B cell (primary cell): ENCODE data around the gene TJAP1. TPM values are rescaled to one million over a fixed set of nuclear protein-coding genes. Genes with fewer than 3 reads are reported as not detected.

Experiments
- ATAC-seq: fragments of 200-7000 bp; cut with Tn5 transposase; one replicate; pipeline ENCODE4 v1.10.0; 2021; ENCODE audit warnings: low read depth, mild to moderate bottlenecking, moderate number of reproducible peaks, moderate library complexity
- CTCF ChIA-PET: fragments of 350-600 bp; sonication (Branson Sonifier 250); formaldehyde crosslinking; loops from one replicate; lab custom pipeline; 2021; ENCODE audit warnings: antibody characterized with exemption, inconsistent platforms; lab: Charles Lee
- POLR2A ChIA-PET: fragments of 350-600 bp; sonication (Branson Sonifier 250); formaldehyde crosslinking; loops from one replicate; lab custom pipeline; 2021; ENCODE audit warnings: antibody characterized with exemption; lab: Charles Lee
- DNase-seq: peaks from one replicate; pipeline ENCODE4 v3.0.0; 2013
- H2AFZ ChIP-seq: 2 replicates; pipeline ENCODE4 v1.6.1; 2012; ENCODE audit warnings: mild to moderate bottlenecking, low read depth, low read length; ENCODE audit not compliant: insufficient read depth, poor library complexity, severe bottlenecking
- H3K27ac ChIP-seq, 2 donors: 1 replicate in 1 of 2; 2 replicates in 1 of 2; pipeline ENCODE4 v1.5.1; 2012 to 2013; ENCODE audit warnings: low read length in 2 of 2, mild to moderate bottlenecking in 2 of 2, moderate library complexity in 1 of 2
- H3K27me3 ChIP-seq, 4 experiments: fragments of 200-600 bp in 1 of 4; sonication (generic) in 1 of 4; replicated peaks in 1 of 4; 1 replicate in 2 of 4; 2 replicates in 2 of 4; pipeline versions ENCODE4 v1.6.1 to v1.7.0; 2013 to 2016; ENCODE audit warnings: low read length in 3 of 4, mild to moderate bottlenecking in 2 of 4, mixed read lengths in 1 of 4, moderate library complexity in 1 of 4; ENCODE audit not compliant: insufficient read depth in 4 of 4, control insufficient read depth in 3 of 4; ENCODE audit errors: control extremely low read depth in 1 of 4
- H3K36me3 ChIP-seq, 2 experiments: replicated peaks in 1 of 2; 1 replicate in 1 of 2; 2 replicates in 1 of 2; pipeline versions ENCODE4 v1.6.1 to v1.7.1; 2013; ENCODE audit warnings: low read length in 1 of 2; ENCODE audit not compliant: insufficient read depth in 2 of 2, control insufficient read depth in 1 of 2; ENCODE audit errors: control extremely low read depth in 1 of 2, extremely low read depth in 1 of 2
- H3K4me1 ChIP-seq, 2 donors: fragments of 200-600 bp in 1 of 2; sonication (generic) in 1 of 2; 1 replicate in 1 of 2; 2 replicates in 1 of 2; pipeline versions ENCODE4 v1.5.1 to v1.6.1; 2013 to 2017; ENCODE audit warnings: low read length in 2 of 2; ENCODE audit not compliant: control insufficient read depth in 2 of 2, insufficient read depth in 2 of 2
- H3K4me2 ChIP-seq: replicated peaks from 2 replicates; pipeline ENCODE3; 2012; ENCODE audit warnings: mild to moderate bottlenecking, low read depth, low read length; ENCODE audit not compliant: poor library complexity, severe bottlenecking
- H3K4me3 ChIP-seq, 5 experiments: fragments of 200-600 bp in 1 of 5; sonication (generic) in 1 of 5; 1 replicate in 3 of 5; 2 replicates in 2 of 5; pipeline versions ENCODE4 v1.5.1 to v1.7.0; 2011 to 2016; ENCODE audit warnings: low read length in 4 of 5, mild to moderate bottlenecking in 4 of 5, low read depth in 2 of 5, control low read depth in 1 of 5, moderate library complexity in 1 of 5; ENCODE audit not compliant: insufficient read depth in 1 of 5; ENCODE audit errors: control extremely low read depth in 1 of 5, extremely low read depth in 1 of 5
- H3K79me2 ChIP-seq: fragments of 200-600 bp; sonication (generic); one replicate; pipeline ENCODE4 v1.6.0; 2016; ENCODE audit warnings: low read length; ENCODE audit not compliant: control insufficient read depth, insufficient read depth
- H3K9ac ChIP-seq: fragments of 200-600 bp; sonication (generic); 2 replicates; pipeline ENCODE4 v1.6.1; 2017; ENCODE audit warnings: mild to moderate bottlenecking, low read length, moderate library complexity
- H3K9me3 ChIP-seq, 3 donors: one replicate each; pipeline versions ENCODE4 v1.6.1 to v1.7.1; 2013; ENCODE audit warnings: low read length in 2 of 3; ENCODE audit not compliant: control insufficient read depth in 2 of 3, insufficient read depth in 1 of 3; ENCODE audit errors: control extremely low read depth in 1 of 3
- H4K20me1 ChIP-seq: 2 replicates; pipeline ENCODE4 v1.6.0; 2012; ENCODE audit warnings: mild to moderate bottlenecking, low read length; ENCODE audit not compliant: insufficient read depth, control insufficient read depth, poor library complexity, severe bottlenecking
- H3K27ac Mint-ChIP-seq: one replicate; pipeline ENCODE4 v1.8.0; 2021; ENCODE audit warnings: mixed read lengths
- H3K27me3 Mint-ChIP-seq: one replicate; pipeline ENCODE4 v1.8.0; 2021; ENCODE audit warnings: mixed read lengths
- H3K4me1 Mint-ChIP-seq: one replicate; pipeline ENCODE4 v1.8.0; 2021; ENCODE audit warnings: mixed read lengths
- H3K4me3 Mint-ChIP-seq: one replicate; pipeline ENCODE4 v1.8.0; 2021; ENCODE audit warnings: mixed read lengths
- H3K9me3 Mint-ChIP-seq: one replicate; pipeline ENCODE4 v1.8.0; 2022; ENCODE audit warnings: mixed read lengths; ENCODE audit not compliant: insufficient read depth
- EZH2 ChIP-seq: IDR thresholded peaks from 2 replicates; pipeline ENCODE4 v1.6.1; 2012; ENCODE audit warnings: borderline replicate concordance, low read depth, mild to moderate bottlenecking, moderate library complexity, low read length; ENCODE audit not compliant: insufficient read depth, poor library complexity, severe bottlenecking
- WGBS: methylation state at CpG from one replicate; pipeline ENCODE4 v1.1.5; 2013; ENCODE audit warnings: missing lambda C conversion rate; ENCODE audit not compliant: insufficient coverage; 5-methylcytosine and 5-hydroxymethylcytosine counted together
- intact Hi-C: fragments of 100-400 bp; cut with micrococcal nuclease; formaldehyde crosslinking; loops from one replicate; pipeline ENCODE4 v1.10.0; 2022
- polyA plus RNA-seq: library from polyadenylated mRNA; depleted of rRNA; stranded (reverse); fragments of >200 nt; gene quantifications from 2 replicates; pipeline ENCODE4 v1.2.3, GENCODE V29; 2012
- total RNA-seq, 2 donors: library from RNA; stranded (reverse); fragments of 120-200 nt in 1 of 2; gene quantifications; 1 replicate in 1 of 2; 2 replicates in 1 of 2; pipeline versions ENCODE4 v1.2.3 to v1.2.4, GENCODE V29; 2013 to 2022
- TF ChIP-seq, protein P1 (sequence below): fragments of 200-600 bp; IDR thresholded peaks from one replicate; pipeline ENCODE4 v1.8.0; 2022; ENCODE audit warnings: antibody characterized with exemption, mild to moderate bottlenecking

Gene TJAP1
- total and polyA plus RNA-seq, 2 donors (not counting 1 experiment from before 2014, with no cell fraction given) = 59.1 to 70.7 TPM

DNA sequence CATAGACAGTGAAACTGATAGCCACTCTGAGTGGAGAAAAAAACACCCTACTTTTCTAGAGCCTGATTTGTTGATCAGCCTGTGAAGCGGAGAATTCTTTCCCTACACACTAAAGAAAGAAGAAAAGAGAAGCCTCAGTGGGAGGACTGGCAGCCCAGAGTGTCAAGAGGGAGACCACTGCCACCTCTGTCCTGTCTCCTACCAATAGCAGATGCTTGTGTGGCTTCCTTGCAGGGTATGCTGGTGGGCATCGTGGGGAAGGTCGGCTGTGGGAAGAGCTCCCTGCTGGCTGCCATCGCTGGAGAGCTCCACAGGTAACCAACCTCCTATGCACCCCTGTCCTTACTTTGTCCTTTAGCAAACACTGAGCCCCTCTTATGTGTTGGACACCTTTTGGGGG is 39.7 kb upstream of the TJAP1 start:
- Histone ChIP-seq H3K27ac (no peak overlapping the region), H3K4me1 (no peaks in the 10 kb centered on the region), H3K4me3 (no peak overlapping the region), H4K20me1 (peaks cover 8% of the 10 kb centered on the region), H3K36me3 (peaks cover 0 to 41% of the 10 kb centered on the region in 2 experiments), H2AFZ (no peak overlapping the region), H3K27me3 (no peaks in the 10 kb centered on the region), H3K4me2 (no peak overlapping the region), H3K79me2 (peaks cover 8% of the 10 kb centered on the region), H3K9ac (no peak overlapping the region), H3K9me3 (no peaks in the 10 kb centered on the region)
- TF ChIP-seq, protein P1, sequence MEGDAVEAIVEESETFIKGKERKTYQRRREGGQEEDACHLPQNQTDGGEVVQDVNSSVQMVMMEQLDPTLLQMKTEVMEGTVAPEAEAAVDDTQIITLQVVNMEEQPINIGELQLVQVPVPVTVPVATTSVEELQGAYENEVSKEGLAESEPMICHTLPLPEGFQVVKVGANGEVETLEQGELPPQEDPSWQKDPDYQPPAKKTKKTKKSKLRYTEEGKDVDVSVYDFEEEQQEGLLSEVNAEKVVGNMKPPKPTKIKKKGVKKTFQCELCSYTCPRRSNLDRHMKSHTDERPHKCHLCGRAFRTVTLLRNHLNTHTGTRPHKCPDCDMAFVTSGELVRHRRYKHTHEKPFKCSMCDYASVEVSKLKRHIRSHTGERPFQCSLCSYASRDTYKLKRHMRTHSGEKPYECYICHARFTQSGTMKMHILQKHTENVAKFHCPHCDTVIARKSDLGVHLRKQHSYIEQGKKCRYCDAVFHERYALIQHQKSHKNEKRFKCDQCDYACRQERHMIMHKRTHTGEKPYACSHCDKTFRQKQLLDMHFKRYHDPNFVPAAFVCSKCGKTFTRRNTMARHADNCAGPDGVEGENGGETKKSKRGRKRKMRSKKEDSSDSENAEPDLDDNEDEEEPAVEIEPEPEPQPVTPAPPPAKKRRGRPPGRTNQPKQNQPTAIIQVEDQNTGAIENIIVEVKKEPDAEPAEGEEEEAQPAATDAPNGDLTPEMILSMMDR = no peak
- no peak for TF ChIP-seq EZH2
- Mint-ChIP-seq H3K4me3 (no peak overlapping the region), H3K27me3 (no peaks in the 10 kb centered on the region), H3K4me1 (no peaks in the 10 kb centered on the region), H3K9me3 (no peaks in the 10 kb centered on the region), H3K27ac (no peak overlapping the region)
- WGBS = no CpG with 5 or more reads among the region's 4 CpGs
- ATAC-seq = no peak
- no peak for DNase-seq
- POLR2A ChIA-PET = no interaction called here
- intact Hi-C loops = no loop called here
- CTCF ChIA-PET = interaction anchor here (1.0 kb wide), 1 partner anchor 17 kb away, joined by 3 read pairs; no protein-coding TSS in a partner anchor

DNA sequence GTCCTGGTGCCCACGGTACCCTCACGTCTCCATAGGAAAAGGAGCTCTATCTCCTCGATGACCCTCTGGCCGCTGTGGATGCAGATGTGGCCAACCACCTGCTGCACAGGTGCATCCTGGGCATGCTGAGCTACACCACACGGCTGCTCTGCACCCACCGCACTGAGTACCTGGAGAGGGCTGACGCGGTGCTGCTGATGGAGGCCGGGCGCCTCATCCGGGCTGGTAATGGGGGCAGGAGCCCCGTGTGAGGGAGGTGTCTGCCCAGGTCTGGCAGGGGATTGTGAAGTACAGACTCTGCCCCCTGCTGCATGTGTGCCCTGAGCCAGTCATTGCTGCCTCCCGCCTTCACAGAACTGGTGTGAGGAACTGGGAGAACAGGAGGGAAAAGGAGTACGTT is 34.4 kb upstream of the TJAP1 start:
- CTCF ChIA-PET = interaction anchor here (0.6 to 1.2 kb wide), 2 partner anchors 28 to 781 kb away, joined by 3 read pairs; no protein-coding TSS in a partner anchor
- DNase-seq = no peak
- H3K9me3 ChIP-seq = no peaks in the 10 kb centered on the region
- H3K4me2 ChIP-seq = no peak overlapping the region
- Mint-ChIP-seq H3K4me1 (no peaks in the 10 kb centered on the region), H3K27ac (no peak overlapping the region), H3K27me3 (no peaks in the 10 kb centered on the region), H3K9me3 (no peaks in the 10 kb centered on the region), H3K4me3 (no peak overlapping the region)
- POLR2A ChIA-PET = interaction anchor here (0.9 kb wide), 1 partner anchor 15 kb away, joined by 5 read pairs; the partner anchor contains the start of gene ABCC10
- no peaks in the 10 kb centered on the region for H3K4me1 ChIP-seq
- intact Hi-C loops = no loop called here
- ATAC-seq = no peak
- H3K36me3 ChIP-seq = peaks cover 0 to 62% of the 10 kb centered on the region in 2 experiments
- WGBS = 96% methylated on average over 14 of the region's 14 CpGs
- no peaks in the 10 kb centered on the region for H3K27me3 ChIP-seq
- no peak overlapping the region for H3K27ac ChIP-seq
- H2AFZ ChIP-seq = no peak overlapping the region
- no peaks in the 10 kb centered on the region for H3K79me2 ChIP-seq
- no peak overlapping the region for H3K4me3 ChIP-seq
- H4K20me1 ChIP-seq = no peaks in the 10 kb centered on the region
- TF ChIP-seq EZH2 = no peak
- TF ChIP-seq, protein P1 = no peak
- H3K9ac ChIP-seq = no peak overlapping the region
